HepG2 (cell line): ENCODE measurements around the gene NAXD. TPM values are rescaled to one million over a fixed set of nuclear protein-coding genes. Genes with fewer than 3 reads are reported as not detected.

Experiments used
- ATAC-seq: fragments of 200-7000 bp; cut with Tn5 transposase; 3 replicates; pipeline ENCODE4 v1.9.1; 2020; ENCODE audit warnings: mild to moderate bottlenecking, moderate library complexity
- BruUV-seq: library from RNA; stranded (reverse); fragments of 400-500 nt; replicated peaks from 2 replicates; lab custom pipeline; 2021; lab: Mats Ljungman, UMichigan
- CTCF ChIA-PET: fragments of 300-600 bp; formaldehyde crosslinking; extraction: SDS; loops from one replicate; lab custom pipeline; 2021; ENCODE audit warnings: low total read pairs, inconsistent platforms, low intra/inter-chr PET ratio; lab: Yijun Ruan, JAX
- POLR2A ChIA-PET: fragments of 350-600 bp; sonication (Branson Sonifier 250); formaldehyde crosslinking; loops from one replicate; lab custom pipeline; 2020; ENCODE audit warnings: antibody characterized with exemption, inconsistent platforms; lab: Yijun Ruan, JAX
- DNase-seq: peaks from one replicate; pipeline ENCODE4 v3.0.0-alpha.2; 2015; ENCODE audit warnings: low spot score
- FAIRE-seq: peaks from 3 replicates; lab custom pipeline; 2011; peaks lifted over from hg19 to GRCh38; lab: Jason Lieb, UNC
- H2AFZ ChIP-seq: one replicate; pipeline ENCODE4 v1.6.1; 2011; ENCODE audit warnings: low read length, inconsistent platforms
- H3K27ac ChIP-seq: fragments of 300-600 bp; 3 replicates; pipeline ENCODE4 v1.8.0; 2011; ENCODE audit warnings: mixed run types, mild to moderate bottlenecking, mixed read lengths, low read length, inconsistent platforms; ENCODE audit not compliant: insufficient read depth; ENCODE audit errors: extremely low read length
- H3K27me3 ChIP-seq, 2 experiments: fragments of 200-600 bp in 1 of 2; 2 replicates in 1 of 2; 3 replicates in 1 of 2; pipeline versions ENCODE4 v1.6.0 to v1.8.0; 2011; ENCODE audit warnings: low read length in 2 of 2, mild to moderate bottlenecking in 2 of 2, moderate library complexity in 2 of 2, inconsistent platforms in 1 of 2; ENCODE audit not compliant: insufficient read depth in 2 of 2, control insufficient read depth in 1 of 2
- H3K36me3 ChIP-seq, 2 experiments: fragments of 200-600 bp in 1 of 2; replicated peaks in 1 of 2; 2 replicates in 1 of 2; 3 replicates in 1 of 2; pipeline versions ENCODE4 v1.5.1 to v1.8.0; 2011; ENCODE audit warnings: low read length in 2 of 2, inconsistent platforms in 1 of 2; ENCODE audit not compliant: insufficient read depth in 2 of 2, control insufficient read depth in 1 of 2
- H3K4me1 ChIP-seq: 2 replicates; pipeline ENCODE4 v1.5.1; 2012; ENCODE audit warnings: low read length, inconsistent platforms; ENCODE audit not compliant: insufficient read depth
- H3K4me2 ChIP-seq: 2 replicates; pipeline ENCODE4 v1.6.0; 2011; ENCODE audit warnings: low read depth, low read length, inconsistent platforms
- H3K4me3 ChIP-seq, 3 experiments: fragments of 200-600 bp in 1 of 3; sonication (generic), shearing (Covaris generic) in 1 of 3; replicated peaks in 1 of 3; 2 replicates each; pipeline ENCODE4 v1.5.1; 2011 to 2016; ENCODE audit warnings: low read length in 3 of 3, inconsistent platforms in 2 of 3, low read depth in 2 of 3, mild to moderate bottlenecking in 2 of 3, control low read depth in 1 of 3, mixed read lengths in 1 of 3; ENCODE audit not compliant: insufficient read depth in 1 of 3
- H3K79me2 ChIP-seq: one replicate; pipeline ENCODE4 v1.6.1; 2011; ENCODE audit warnings: low read length, inconsistent platforms; ENCODE audit not compliant: insufficient read depth
- H3K9ac ChIP-seq: 2 replicates; pipeline ENCODE4 v1.6.0; 2011; ENCODE audit warnings: mild to moderate bottlenecking, low read depth, low read length, inconsistent platforms; ENCODE audit not compliant: insufficient read depth
- H3K9me3 ChIP-seq: 2 replicates; pipeline ENCODE4 v1.5.1; 2012; ENCODE audit warnings: mild to moderate bottlenecking, low read length
- H4K20me1 ChIP-seq: 2 replicates; pipeline ENCODE4 v1.6.0; 2011; ENCODE audit warnings: inconsistent platforms, mild to moderate bottlenecking, low read length, moderate library complexity; ENCODE audit not compliant: insufficient read depth
- CEBPB ChIP-seq: IDR thresholded peaks from 2 replicates; pipeline ENCODE4 v1.6.1; 2011; ENCODE audit warnings: low read depth, low read length, improper control_type of control experiment, borderline replicate concordance
- FIP1L1 ChIP-seq: fragments of 200-400 bp; formaldehyde crosslinking; IDR thresholded peaks from 2 replicates; pipeline ENCODE4 v1.6.1; 2018; ENCODE audit warnings: low read depth, mild to moderate bottlenecking, low read length, moderate library complexity, borderline replicate concordance; ENCODE audit not compliant: insufficient read depth
- HNF4A ChIP-seq: sonication (generic); formaldehyde crosslinking; IDR thresholded peaks from 2 replicates; pipeline ENCODE4 v1.4.0; 2020; ENCODE audit warnings: missing genetic modification reagents
- KLF13 ChIP-seq: sonication (generic); formaldehyde crosslinking; IDR thresholded peaks from 2 replicates; pipeline ENCODE4 v1.4.0; 2020; ENCODE audit warnings: mild to moderate bottlenecking, missing genetic modification reagents
- RXRB ChIP-seq: IDR thresholded peaks from 2 replicates; pipeline ENCODE4 v1.6.1; 2016; ENCODE audit warnings: borderline replicate concordance, missing genetic modification reagents, missing compliant biosample characterization
- SMC3 ChIP-seq: IDR thresholded peaks from 2 replicates; pipeline ENCODE4 v1.6.1; 2011; ENCODE audit warnings: low read length, improper control_type of control experiment
- SOX13 ChIP-seq, 3 experiments: fragments of 450-650 bp in 1 of 3; sonication (generic) in 1 of 3; formaldehyde crosslinking in 1 of 3; IDR thresholded peaks in 2 of 3; conservative IDR thresholded peaks in 1 of 3; 2 replicates each; pipeline versions ENCODE4 v1.5.0 to v1.6.1; 2016 to 2020; ENCODE audit warnings: antibody characterized with exemption in 1 of 3, mild to moderate bottlenecking in 1 of 3, missing compliant biosample characterization in 1 of 3, missing genetic modification reagents in 1 of 3, moderate library complexity in 1 of 3
- TAF15 ChIP-seq: fragments of 200-400 bp; formaldehyde crosslinking; IDR thresholded peaks from one replicate; pipeline ENCODE4 v1.6.1; 2018; ENCODE audit warnings: mild to moderate bottlenecking, low read depth, low read length; ENCODE audit not compliant: poor library complexity, severe bottlenecking
- TBX2 ChIP-seq: sonication (generic); formaldehyde crosslinking; IDR thresholded peaks from 2 replicates; pipeline ENCODE4 v1.5.0; 2020; ENCODE audit warnings: missing genetic modification reagents, mild to moderate bottlenecking, borderline replicate concordance
- U2AF2 ChIP-seq: fragments of 200-400 bp; formaldehyde crosslinking; IDR thresholded peaks from 2 replicates; pipeline ENCODE4 v1.6.1; 2017; ENCODE audit warnings: low read depth, mild to moderate bottlenecking, low read length
- ZMYM3 ChIP-seq: sonication (generic); formaldehyde crosslinking; IDR thresholded peaks from 2 replicates; pipeline ENCODE4 v1.5.1; 2020; ENCODE audit warnings: mild to moderate bottlenecking, missing genetic modification reagents
- ZNF878 ChIP-seq: sonication (generic); formaldehyde crosslinking; IDR thresholded peaks from 2 replicates; pipeline ENCODE4 v1.8.1; 2023; ENCODE audit warnings: mild to moderate bottlenecking, missing genetic modification reagents, moderate library complexity
- WGBS: methylation state at CpG from one replicate; pipeline ENCODE4 v1.1.6; 2017; ENCODE audit warnings: low lambda C conversion rate; 5-methylcytosine and 5-hydroxymethylcytosine counted together
- in situ Hi-C: cut with HindIII; loops from 2 replicates; pipeline ENCODE4 v1.10.0; 2017; ENCODE audit warnings: low pct_unique_long_range_greater_than_20kb; ENCODE audit not compliant: extremely low pct_ligation_motif_present
- intact Hi-C: fragments of 100-400 bp; cut with micrococcal nuclease; formaldehyde crosslinking; loops from one replicate; pipeline ENCODE4 v1.10.0; 2022; ENCODE audit not compliant: unreplicated experiment
- polyA plus RNA-seq, 8 experiments: library from polyadenylated mRNA; depleted of rRNA in 3 of 8; stranded (reverse) in 7 of 8; unstranded in 1 of 8; fragments of >200 nt; fragmentation: Illumina TruSeq in 4 of 8; extraction: Trizol in 4 of 8; gene quantifications; 2 replicates each; pipeline versions ENCODE4 v1.2.1 to v1.2.3, GENCODE V29; 2011 to 2016; ENCODE audit warnings: low read depth in 4 of 8, missing spikeins in 1 of 8, mixed read lengths in 1 of 8; ENCODE audit not compliant: insufficient read depth in 1 of 8
- total RNA-seq, 5 experiments: library from RNA; depleted of rRNA; stranded (reverse); fragments of >200 nt; fragmentation: Illumina TruSeq; extraction: Trizol; gene quantifications; 2 replicates each; pipeline ENCODE4 v1.2.3, GENCODE V29; 2016; ENCODE audit warnings: low read depth in 1 of 5
- TF ChIP-seq, protein P1 (sequence below): sonication (generic); formaldehyde crosslinking; IDR thresholded peaks from 2 replicates; pipeline ENCODE4 v1.5.0; 2020; ENCODE audit warnings: mild to moderate bottlenecking, missing genetic modification reagents
- TF ChIP-seq, protein P2 (sequence below): sonication (generic); formaldehyde crosslinking; IDR thresholded peaks from 2 replicates; pipeline ENCODE4 v1.5.0; 2020; ENCODE audit warnings: missing genetic modification reagents
- TF ChIP-seq, protein P3 (sequence below): sonication (generic); formaldehyde crosslinking; IDR thresholded peaks from 2 replicates; pipeline ENCODE4 v1.8.0; 2022; ENCODE audit warnings: missing genetic modification reagents, mild to moderate bottlenecking, borderline replicate concordance

The NAXD gene
- total and polyA plus RNA-seq, 2 of the 13 experiments (the other 11 are each of a cell fraction or from before 2014, with no cell fraction given), result 19.0 to 23.2 TPM

DNA sequence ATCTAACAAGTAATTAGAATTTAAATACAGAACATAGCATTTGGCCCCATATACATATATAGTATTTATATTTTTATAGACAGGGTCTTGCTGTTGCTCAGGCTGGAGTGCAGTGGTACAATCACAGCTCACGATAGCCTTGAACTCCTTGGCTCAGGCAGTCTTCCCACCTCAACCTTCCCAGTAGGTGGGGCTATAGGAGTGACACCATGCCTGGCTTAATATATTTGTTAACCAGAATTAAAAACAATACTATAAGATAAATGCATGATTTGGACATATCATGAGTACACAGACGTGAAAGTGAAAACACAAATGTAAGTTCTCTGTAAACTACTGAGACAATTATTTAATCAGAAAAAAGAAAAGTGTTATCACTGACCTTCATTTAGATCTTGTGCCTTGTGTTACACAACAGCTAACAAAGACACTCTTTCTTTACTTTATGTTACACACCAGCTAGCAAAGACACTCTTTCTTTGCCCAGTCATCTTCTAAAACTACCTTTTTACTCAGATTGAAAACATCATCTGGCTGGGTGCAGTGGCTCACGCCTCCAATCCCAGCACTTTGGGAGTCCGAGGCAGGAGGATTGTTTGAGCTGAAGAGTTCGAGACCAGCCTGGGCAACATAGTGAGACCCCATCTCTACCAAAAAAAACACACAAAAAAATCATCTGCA lies 68.0 kb downstream of the NAXD start:
- Histone ChIP-seq H3K4me3 (no peak overlapping the region), H3K27me3 (no peaks in the 10 kb centered on the region), H3K4me1 (peaks cover 26% of the 10 kb centered on the region), H3K27ac (peak overlapping the region; percentile 77), H3K9me3 (no peaks in the 10 kb centered on the region), H3K4me2 (peak overlapping the region; percentile 66), H3K36me3 (peaks cover 9 to 49% of the 10 kb centered on the region in 2 experiments; a peak in 4 of 5 replicates), H4K20me1 (no peaks in the 10 kb centered on the region), H2AFZ (no peak overlapping the region), H3K9ac (0 out of 2 replicates have a peak overlapping the region, but pooled peaks have one; percentile 27), H3K79me2 (no peaks in the 10 kb centered on the region)
- FAIRE-seq, result peak; percentile 63
- POLR2A ChIA-PET, result interaction anchor here (0.6 to 2.6 kb wide), 7 partner anchors 20 to 211 kb away, joined by 3 to 44 read pairs (median 6); partner anchors contain the start of gene CARS2
- intact Hi-C loops (no loop called here), in situ Hi-C loops (loop anchor here (10.0 kb wide), 1 partner anchor 131 kb away; no protein-coding TSS in a partner anchor)
- CTCF ChIA-PET, result interaction anchor here (2.5 kb wide), 1 partner anchor 136 kb away, joined by 15 read pairs; no protein-coding TSS in a partner anchor
- BruUV-seq, result no TSS peak
- DNase-seq, result peak; percentile 52
- 65% methylated on average over 5 of the region's 5 CpGs for WGBS
- ATAC-seq, result peak; percentile 60
- no peak for TF ChIP-seq SOX13 (IDR thresholded peaks at IDR 0.05)
- TF ChIP-seq SOX13 (CRISPR knock-in tag; conservative IDR thresholded peaks at IDR 0.05 in 1 of 2, IDR thresholded peaks at IDR 0.05 in 1 of 2), result peak in 1 of 2 experiments; percentile 60; a peak in 2 of 4 replicates
- TF ChIP-seq CEBPB, result peak; percentile 64
- 0 out of 2 replicates have a peak, but pooled peaks have one; percentile 13 for TF ChIP-seq TBX2 (CRISPR knock-in tag)
- no peak for TF ChIP-seq U2AF2
- TF ChIP-seq TAF15, result no peak
- peak; percentile 47; the same call in 1 of the 2 replicates for TF ChIP-seq SMC3
- TF ChIP-seq RXRB (CRISPR knock-in tag), result peak; percentile 49; the same call in 1 of the 2 replicates
- TF ChIP-seq, protein P1, sequence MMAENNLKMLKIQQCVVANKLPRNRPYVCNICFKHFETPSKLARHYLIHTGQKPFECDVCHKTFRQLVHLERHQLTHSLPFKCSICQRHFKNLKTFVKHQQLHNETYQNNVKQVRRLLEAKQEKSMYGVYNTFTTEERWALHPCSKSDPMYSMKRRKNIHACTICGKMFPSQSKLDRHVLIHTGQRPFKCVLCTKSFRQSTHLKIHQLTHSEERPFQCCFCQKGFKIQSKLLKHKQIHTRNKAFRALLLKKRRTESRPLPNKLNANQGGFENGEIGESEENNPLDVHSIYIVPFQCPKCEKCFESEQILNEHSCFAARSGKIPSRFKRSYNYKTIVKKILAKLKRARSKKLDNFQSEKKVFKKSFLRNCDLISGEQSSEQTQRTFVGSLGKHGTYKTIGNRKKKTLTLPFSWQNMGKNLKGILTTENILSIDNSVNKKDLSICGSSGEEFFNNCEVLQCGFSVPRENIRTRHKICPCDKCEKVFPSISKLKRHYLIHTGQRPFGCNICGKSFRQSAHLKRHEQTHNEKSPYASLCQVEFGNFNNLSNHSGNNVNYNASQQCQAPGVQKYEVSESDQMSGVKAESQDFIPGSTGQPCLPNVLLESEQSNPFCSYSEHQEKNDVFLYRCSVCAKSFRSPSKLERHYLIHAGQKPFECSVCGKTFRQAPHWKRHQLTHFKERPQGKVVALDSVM, result peak; percentile 84
- no peak for TF ChIP-seq FIP1L1
- TF ChIP-seq ZMYM3 (CRISPR knock-in tag), result peak; percentile 80
- peak; percentile 65; the same call in 1 of the 2 replicates for TF ChIP-seq ZNF878
- TF ChIP-seq HNF4A (CRISPR knock-in tag), result 0 out of 2 replicates have a peak, but pooled peaks have one; percentile 7
- no peak for TF ChIP-seq KLF13 (CRISPR knock-in tag)
- TF ChIP-seq, protein P2, sequence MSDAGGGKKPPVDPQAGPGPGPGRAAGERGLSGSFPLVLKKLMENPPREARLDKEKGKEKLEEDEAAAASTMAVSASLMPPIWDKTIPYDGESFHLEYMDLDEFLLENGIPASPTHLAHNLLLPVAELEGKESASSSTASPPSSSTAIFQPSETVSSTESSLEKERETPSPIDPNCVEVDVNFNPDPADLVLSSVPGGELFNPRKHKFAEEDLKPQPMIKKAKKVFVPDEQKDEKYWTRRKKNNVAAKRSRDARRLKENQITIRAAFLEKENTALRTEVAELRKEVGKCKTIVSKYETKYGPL (CRISPR knock-in tag), result peak; percentile 68; the same call in 1 of the 2 replicates
- TF ChIP-seq, protein P3, sequence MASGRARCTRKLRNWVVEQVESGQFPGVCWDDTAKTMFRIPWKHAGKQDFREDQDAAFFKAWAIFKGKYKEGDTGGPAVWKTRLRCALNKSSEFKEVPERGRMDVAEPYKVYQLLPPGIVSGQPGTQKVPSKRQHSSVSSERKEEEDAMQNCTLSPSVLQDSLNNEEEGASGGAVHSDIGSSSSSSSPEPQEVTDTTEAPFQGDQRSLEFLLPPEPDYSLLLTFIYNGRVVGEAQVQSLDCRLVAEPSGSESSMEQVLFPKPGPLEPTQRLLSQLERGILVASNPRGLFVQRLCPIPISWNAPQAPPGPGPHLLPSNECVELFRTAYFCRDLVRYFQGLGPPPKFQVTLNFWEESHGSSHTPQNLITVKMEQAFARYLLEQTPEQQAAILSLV (CRISPR knock-in tag), result no peak
